HG03565 (cell line): ENCODE data around the gene UBTFL1.
"Not testable (repeated sequence)": the region's sequence is repeated elsewhere in the genome, so short reads cannot be mapped to it uniquely, and the experiment has no call there.

Experiments
- ATAC-seq: cut with Tn5 transposase; IDR thresholded peaks from one replicate; pipeline ENCODE4 v1.9.1; 2021; ENCODE audit warnings: mild to moderate bottlenecking, moderate library complexity; ENCODE audit not compliant: unreplicated experiment

UBTFL1 gene, protein sequence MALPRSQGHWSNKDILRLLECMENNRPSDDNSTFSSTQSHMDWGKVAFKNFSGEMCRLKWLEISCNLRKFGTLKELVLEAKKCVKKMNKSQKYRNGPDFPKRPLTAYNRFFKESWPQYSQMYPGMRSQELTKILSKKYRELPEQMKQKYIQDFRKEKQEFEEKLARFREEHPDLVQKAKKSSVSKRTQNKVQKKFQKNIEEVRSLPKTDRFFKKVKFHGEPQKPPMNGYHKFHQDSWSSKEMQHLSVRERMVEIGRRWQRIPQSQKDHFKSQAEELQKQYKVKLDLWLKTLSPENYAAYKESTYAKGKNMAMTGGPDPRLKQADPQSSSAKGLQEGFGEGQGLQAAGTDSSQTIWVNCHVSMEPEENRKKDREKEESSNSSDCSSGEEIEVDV

DNA sequence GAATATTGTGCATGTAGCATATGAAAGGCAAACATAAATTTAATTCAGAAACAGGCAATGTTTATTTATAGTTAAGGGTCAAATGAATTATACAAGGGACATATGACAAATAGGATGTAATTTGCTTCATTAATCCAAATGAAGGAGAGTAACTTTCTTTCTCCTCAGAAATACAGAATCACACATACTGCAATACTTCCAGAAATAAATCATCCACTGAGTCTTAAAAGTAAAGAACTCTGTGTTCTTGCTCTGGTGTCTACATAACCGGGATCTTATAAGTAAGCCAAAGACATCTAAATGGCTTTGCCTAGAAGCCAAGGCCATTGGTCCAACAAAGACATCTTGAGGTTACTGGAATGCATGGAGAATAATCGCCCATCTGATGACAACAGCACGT lies at the start of gene UBTFL1:
Gene UBTFL1, plus strand, starts transcription at position 301 of the 400 bp plus-strand sequence. Its CDS starts 0 bp downstream, at position 301.
- not testable (repeated sequence) for ATAC-seq

DNA sequence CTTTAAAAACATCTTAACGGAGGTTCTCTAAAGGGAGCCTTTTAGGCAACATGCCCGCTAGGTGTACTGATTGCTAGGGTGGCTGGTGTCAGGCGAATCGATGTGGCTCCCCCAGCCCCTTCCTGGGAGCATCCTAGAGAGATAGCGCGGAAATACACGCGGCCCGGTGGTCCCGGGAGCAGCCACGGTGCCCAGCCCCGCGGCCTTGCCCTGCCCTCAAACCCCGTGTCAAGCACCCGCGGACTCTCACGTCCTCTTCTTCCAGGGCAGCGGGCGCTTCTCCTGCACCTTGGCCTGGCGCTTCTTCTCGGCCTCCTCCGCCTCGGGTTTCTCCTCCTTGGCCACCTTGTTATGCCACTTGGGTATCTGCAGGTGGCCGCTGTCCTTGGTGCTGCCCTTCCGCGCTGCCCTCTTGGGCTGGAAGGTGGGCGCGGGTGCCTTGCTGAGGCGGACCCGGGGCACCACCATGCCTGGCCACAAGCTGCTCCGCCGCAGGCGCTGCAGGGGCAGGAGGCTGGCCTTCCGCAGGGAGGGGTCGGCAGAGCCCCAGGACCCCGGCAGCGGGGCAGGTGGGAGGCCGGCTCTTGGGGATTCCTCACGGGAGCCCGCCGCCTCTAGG lies 34.0 kb upstream of the UBTFL1 start:
- ATAC-seq: not testable (repeated sequence)

DNA sequence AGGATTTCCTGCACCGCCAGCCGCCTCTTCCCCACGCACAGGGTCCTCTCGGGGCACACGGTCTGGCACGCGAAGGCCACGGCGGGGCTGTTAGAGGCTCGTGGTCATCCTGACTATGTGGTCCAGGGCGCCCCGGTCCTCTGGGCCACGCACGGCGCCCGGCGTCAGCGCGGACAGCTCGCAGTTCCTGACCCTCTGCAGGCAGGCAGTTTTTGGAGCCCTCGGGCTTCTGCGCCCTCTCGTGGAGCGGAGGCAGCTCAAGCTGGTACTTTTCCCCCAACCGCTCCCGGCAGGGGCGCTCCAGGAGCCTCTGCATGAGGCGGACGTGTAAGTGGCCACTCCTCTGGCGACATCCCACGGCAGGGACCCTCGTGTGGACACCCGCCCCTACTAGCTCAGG lies 33.4 kb upstream of the UBTFL1 start:
- ATAC-seq: not testable (repeated sequence)

DNA sequence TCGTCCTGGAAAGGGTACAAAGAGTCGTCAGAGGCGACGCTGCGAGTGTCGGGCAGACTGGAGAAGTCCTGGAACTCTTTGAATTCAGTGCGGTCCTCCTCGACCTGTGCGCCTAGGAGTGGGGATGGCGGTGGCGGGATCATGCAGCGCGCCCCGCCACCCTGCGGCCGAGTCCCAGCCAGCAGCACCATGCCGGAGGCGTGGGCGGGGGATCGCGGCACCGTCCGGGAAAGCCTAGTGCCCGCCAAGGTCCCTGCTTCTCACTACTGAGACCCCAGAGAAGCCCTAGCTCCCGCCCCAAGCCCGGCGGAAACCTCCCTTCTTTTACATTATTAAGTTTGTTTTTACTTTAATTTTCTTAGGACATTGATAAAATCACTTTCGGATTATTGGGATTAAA lies 32.2 kb upstream of the UBTFL1 start:
- not testable (repeated sequence) for ATAC-seq

DNA sequence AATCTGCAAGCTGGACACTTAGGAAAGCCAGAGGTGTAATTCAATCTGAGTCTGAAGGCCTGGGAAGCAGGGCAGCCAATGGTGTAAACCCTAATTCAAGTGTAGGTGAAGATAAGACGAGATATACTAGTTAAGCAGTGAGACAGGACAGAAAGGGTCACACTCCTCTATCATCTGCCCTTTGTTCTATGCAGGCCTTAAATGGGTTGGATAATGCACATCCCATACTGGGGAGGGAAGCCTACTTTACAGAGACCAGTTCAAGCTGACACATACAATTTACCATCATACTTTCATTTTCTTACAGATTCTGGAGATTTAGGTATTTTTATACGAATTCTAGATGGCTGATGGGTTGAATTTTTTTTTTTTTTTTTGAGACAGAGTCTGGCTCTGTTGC lies 3.0 kb downstream of the UBTFL1 start:
- ATAC-seq: not testable (repeated sequence)

DNA sequence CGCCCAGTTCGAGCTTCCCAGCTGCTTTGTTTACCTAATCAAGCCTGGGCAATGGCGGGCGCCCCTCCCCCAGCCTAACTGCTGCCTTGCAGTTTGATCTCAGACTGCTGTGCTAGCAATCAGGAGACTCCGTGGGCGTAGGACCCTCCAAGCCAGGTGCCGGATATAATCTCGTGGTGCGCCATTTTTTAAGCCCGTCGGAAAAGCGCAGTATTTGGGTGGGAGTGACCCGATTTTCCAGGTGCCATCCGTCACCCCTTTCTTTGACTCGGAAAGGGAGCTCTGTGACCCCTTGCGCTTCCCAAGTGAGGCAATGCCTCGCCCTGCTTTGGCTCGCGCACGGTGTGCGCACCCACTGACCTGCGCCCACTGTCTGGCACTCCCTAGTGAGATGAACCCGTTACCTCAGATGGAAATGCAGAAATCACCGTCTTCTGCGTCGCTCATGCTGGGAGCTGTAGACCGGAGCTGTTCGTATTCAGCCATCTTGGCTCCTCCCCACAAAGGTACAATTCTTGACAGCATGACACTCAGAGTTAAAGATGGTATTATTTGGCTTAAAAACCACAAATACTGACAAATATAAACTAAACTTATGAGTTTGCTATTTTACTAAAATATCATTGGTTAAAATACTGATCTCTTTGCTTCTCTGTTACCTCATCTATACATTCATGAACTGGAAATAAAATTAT lies 9.6 kb downstream of the UBTFL1 start:
- ATAC-seq: not testable (repeated sequence)

DNA sequence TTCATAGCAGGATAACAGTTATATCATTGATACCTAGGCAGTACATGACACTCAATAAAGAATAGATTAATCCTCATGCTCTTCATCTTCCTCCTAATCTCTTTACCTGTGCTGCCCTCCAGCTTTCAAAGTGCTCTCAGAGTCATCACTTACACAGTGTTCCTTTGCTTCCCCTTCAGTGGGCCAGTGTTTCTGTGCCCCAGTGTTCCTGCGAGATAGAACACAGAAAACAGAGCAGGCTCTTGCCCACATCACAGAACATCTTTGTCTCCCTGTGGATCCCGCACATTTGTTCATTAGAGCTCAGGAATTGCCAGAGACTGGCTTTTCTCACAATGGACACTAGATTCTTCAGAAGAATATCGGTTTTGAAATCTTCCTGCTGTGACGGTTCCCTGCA lies 12.5 kb downstream of the UBTFL1 start:
- not testable (repeated sequence) for ATAC-seq

DNA sequence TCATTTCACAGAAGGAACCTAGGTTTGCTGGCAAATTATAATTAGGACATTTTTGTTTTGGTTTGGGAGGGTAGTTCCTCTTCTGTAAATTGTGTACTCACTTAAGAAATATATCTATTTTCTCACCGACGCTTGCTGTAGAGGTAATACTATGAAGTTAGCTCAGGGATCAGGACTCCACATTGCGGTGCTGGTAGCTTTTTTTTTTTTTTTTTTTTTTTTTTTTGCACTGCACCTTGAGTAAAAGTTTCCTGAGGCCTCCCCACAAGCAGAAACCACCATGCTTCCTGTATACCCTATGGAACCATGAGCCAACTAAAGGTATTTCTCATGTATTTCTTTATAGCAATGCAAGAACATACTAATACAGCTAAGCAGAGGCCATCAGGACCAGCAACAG lies 14.7 kb downstream of the UBTFL1 start:
- no peak for ATAC-seq

DNA sequence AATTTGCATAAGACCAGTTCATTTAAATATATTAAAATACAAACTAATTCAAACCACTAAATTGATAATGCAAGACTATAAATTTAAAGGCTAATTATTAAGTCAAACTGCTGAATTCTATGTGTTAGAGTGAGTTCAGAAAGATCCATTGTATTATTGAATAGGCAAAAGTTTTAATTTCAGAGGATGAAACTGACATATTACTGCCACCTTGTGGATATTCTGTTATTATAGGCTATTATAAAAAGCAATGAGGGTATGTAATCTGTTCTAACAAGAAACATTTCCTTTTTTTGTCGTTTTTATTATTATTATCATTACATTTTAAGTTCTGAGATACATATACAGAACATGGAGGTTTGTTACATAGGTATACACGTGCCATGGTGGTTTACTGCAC lies 27.8 kb downstream of the UBTFL1 start:
- ATAC-seq: no peak

DNA sequence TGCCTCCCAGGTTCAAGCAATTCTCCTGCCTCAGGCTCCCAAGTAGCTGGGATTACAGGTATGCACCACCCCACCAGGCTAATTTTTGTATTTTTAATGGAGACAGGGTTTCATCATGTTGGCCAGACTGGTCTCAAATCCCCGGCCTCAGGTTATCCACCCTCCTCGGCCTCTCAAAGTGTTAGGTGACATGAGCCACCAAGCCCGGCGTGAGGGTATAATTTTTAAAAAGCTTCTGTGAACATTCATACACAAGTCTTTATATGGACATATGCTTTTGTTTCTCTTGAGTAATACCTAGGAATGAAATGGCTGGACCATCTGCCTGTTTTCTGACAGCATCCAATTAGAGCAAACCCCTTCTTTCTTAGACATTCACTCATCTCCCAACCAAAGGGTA lies 34.4 kb downstream of the UBTFL1 start:
- ATAC-seq: no peak

DNA sequence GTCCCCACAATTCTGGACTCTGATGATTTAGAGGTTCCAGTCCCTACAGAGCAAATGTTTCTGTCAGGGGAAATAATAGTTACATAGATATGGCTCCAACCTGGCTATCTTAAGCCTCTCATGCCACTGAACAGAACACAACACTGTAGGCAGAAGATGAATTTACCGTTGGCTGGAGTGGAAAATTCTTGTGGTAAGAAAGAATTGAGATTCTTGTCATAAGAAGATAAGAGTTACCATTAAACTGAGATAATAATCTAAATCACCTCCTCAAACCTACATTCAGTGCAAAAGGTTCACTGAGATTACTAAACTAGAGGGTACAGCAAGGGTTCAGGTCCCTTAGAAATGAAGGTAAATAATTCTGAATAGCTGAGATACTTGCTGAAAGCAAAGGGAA lies 38.6 kb downstream of the UBTFL1 start:
- ATAC-seq: no peak

DNA sequence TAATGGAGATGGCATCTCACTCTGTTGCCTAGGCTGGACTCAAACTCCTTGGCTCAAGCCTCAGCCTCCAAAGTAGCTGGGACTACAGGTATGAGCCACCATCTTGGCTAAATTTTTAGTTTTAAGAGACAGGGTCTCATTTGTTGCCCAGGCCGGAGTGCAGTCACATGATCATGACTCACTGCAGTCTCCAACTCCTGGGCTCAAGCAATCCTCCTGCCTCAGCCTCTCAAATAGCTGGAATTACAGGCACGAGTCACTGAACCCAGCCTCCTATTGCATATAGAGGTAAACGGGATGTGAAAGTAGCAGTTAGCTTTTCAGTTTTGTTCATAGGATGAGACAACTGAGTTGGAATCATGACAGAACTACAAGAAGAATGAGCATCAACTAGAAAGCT lies 39.2 kb downstream of the UBTFL1 start:
- no peak for ATAC-seq

DNA sequence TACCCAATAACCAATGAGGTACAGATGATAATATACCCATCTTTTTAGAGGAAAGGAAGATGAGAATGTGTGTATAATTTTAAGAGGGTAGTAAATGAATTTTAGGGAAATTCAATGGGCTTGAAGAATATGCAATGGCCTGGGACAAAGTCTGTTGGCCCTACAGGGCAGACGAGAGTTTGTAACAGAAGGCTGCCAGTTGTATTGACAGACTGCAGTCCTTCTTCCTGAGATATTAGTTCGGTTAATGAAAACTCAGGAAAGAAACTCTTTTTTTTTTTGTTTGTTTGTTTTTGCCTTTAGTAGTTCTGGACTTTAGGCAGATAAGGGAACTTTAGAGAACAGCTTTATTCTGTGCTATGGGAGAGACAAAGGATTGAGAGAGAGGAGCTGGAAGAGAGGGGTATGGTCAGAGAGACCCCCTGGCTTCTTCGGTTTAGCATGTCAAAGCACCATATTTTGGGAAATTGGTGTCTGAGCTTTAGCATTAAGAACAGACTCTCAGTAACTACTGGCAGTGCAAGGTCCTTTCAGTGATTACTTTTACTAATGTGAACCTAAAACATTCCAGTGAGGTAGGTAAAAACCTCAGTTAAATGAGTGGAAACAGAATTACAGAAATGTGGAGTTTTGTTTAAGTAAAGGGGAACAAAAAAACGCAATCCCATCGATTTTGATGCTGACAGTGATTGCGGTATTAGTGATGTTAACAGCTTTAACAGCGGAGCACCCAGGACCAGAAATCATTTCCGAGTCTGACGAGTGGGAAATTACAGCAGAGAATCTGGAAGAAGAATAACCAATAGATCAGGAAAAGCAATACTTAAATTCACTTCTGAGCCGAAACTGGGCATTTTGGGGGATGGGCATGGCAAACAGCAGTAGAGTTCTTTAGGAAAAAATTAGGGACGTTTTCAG lies 48.1 kb downstream of the UBTFL1 start:
- no peak for ATAC-seq

DNA sequence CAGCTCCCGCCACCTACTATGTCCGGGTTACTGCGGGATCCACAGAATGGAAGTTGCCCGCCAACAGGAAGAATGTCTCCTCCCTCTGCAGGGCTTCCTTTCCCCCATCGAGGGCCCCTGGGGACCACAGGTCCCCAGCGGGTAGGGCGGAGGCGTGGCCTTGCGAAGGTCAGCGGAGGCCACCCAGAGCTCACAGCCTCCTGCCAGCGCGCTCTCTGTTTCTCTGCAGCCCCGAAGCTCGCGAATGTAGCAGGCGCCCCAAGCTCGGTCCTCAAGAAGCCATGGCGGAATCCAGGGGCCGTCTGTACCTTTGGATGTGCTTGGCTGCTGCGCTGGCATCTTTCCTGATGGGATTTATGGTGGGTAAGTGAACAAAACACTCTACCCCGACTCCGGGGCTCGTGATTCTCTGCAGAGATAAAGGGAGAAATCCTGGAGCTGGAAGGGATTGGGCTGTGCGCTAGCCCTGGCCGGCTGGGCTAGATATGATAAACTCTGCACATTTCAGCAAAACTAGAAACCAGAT lies 48.8 kb downstream of the UBTFL1 start, which contains the start of gene NAALAD2:
Gene NAALAD2, plus strand, starts transcription at position 186 of the 526 bp plus-strand sequence. Its CDS starts 96 bp downstream, at position 282.
- ATAC-seq: peak; percentile 63

DNA sequence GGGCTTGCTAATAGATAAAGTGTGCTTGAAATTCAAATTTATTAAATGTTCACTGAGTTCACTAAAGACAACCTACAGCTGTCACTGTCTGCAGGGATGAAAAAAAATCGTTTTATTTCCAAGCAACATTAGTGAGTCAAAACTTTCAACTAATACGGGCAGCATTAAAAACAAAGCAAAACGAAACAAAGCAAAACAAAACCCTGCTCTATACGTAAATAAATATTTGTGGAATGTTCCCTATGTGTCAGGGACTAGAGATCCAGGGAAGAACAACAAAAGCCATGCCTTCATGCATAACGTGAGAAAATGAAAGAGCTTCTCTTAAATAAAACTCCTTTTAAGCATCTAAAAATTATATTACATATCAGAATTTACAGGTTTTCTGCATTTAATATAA lies 49.3 kb downstream of the UBTFL1 start:
- ATAC-seq: no peak
